Fibroblast of lung (primary cell): ENCODE results near the gene TREH. TPM values are rescaled to one million over a fixed set of nuclear protein-coding genes. Genes with fewer than 3 reads are reported as not detected.

ENCODE experiments used
- DNase-seq, 2 donors: peaks; one replicate each; pipeline versions ENCODE4 v3.0.0 to v3.0.0-alpha.2; 2010; ENCODE audit warnings: low read depth in 2 of 2
- H2AFZ ChIP-seq: 2 replicates; pipeline ENCODE4 v1.5.1; 2012; ENCODE audit warnings: low read length, control low read depth, inconsistent platforms
- H3K27ac ChIP-seq: 2 replicates; pipeline ENCODE4 v1.5.1; 2011; ENCODE audit warnings: low read length, control low read depth; ENCODE audit not compliant: insufficient read depth
- H3K27me3 ChIP-seq: 2 replicates; pipeline ENCODE4 v1.5.1; 2011; ENCODE audit warnings: mild to moderate bottlenecking, low read length; ENCODE audit not compliant: control insufficient read depth, insufficient read depth
- H3K36me3 ChIP-seq: 2 replicates; pipeline ENCODE4 v1.5.1; 2011; ENCODE audit warnings: low read length; ENCODE audit not compliant: control insufficient read depth, insufficient read depth
- H3K4me1 ChIP-seq: 2 replicates; pipeline ENCODE4 v1.5.1; 2011; ENCODE audit warnings: low read length; ENCODE audit not compliant: control insufficient read depth, insufficient read depth; ENCODE audit errors: extremely low read depth
- H3K4me2 ChIP-seq: 2 replicates; pipeline ENCODE4 v1.5.1; 2011; ENCODE audit warnings: low read length, control low read depth; ENCODE audit not compliant: insufficient read depth; ENCODE audit errors: extremely low read depth
- H3K4me3 ChIP-seq, 4 experiments: fragments of 200-600 bp in 1 of 4; sonication (generic) in 1 of 4; replicated peaks in 1 of 4; 2 replicates each; pipeline ENCODE4 v1.5.1; 2011 to 2016; ENCODE audit warnings: low read length in 4 of 4, low read depth in 3 of 4, mild to moderate bottlenecking in 3 of 4, control low read depth in 2 of 4, inconsistent platforms in 1 of 4, mixed read lengths in 1 of 4; ENCODE audit not compliant: insufficient read depth in 1 of 4; ENCODE audit errors: control extremely low read depth in 1 of 4
- H3K79me2 ChIP-seq: 2 replicates; pipeline ENCODE4 v1.5.1; 2012; ENCODE audit warnings: mild to moderate bottlenecking, low read length, inconsistent platforms; ENCODE audit not compliant: control insufficient read depth, insufficient read depth
- H3K9ac ChIP-seq: 2 replicates; pipeline ENCODE4 v1.5.1; 2011; ENCODE audit warnings: mild to moderate bottlenecking, low read length, control low read depth; ENCODE audit not compliant: insufficient read depth
- H3K9me3 ChIP-seq: 2 replicates; pipeline ENCODE4 v1.5.1; 2012; ENCODE audit warnings: low read depth, low read length; ENCODE audit not compliant: control insufficient read depth, insufficient read depth
- H4K20me1 ChIP-seq: 2 replicates; pipeline ENCODE4 v1.5.1; 2011; ENCODE audit warnings: low read length; ENCODE audit not compliant: control insufficient read depth, insufficient read depth; ENCODE audit errors: extremely low read depth
- EZH2 ChIP-seq: IDR thresholded peaks from 2 replicates; pipeline ENCODE4 v1.5.1; 2012; ENCODE audit warnings: low read length, control low read depth, mild to moderate bottlenecking; ENCODE audit errors: missing control alignments
- polyA plus RNA-seq, 2 donors: library from polyadenylated mRNA; depleted of rRNA in 1 of 2; stranded (reverse) in 1 of 2; unstranded in 1 of 2; fragments of >200 nt; gene quantifications; 2 replicates each; pipeline ENCODE4 v1.2.1, GENCODE V29; 2011 to 2012; ENCODE audit warnings: missing spikeins in 1 of 2
- total RNA-seq: library from RNA; depleted of rRNA; stranded (reverse); fragments of >200 nt; gene quantifications from 2 replicates; pipeline ENCODE4 v1.2.1, GENCODE V29; 2014
- TF ChIP-seq, protein P1 (sequence below), 2 donors: IDR thresholded peaks in 1 of 2; conservative IDR thresholded peaks in 1 of 2; 1 replicate in 1 of 2; 2 replicates in 1 of 2; pipeline ENCODE4 v1.5.1; 2011 to 2012; ENCODE audit warnings: low read length in 2 of 2, control low read depth in 1 of 2, inconsistent platforms in 1 of 2, low read depth in 1 of 2, mild to moderate bottlenecking in 1 of 2

Gene TREH
- total and polyA plus RNA-seq, 2 donors (not counting 1 experiment from before 2014, with no cell fraction given): not detected

- Histone ChIP-seq H3K9me3 (no peaks in the 10 kb centered on the region), H3K36me3 (peaks cover 47% of the 10 kb centered on the region), H3K4me2 (no peak overlapping the region), H2AFZ (no peak overlapping the region), H4K20me1 (no peaks in the 10 kb centered on the region), H3K9ac (no peak overlapping the region), H3K27me3 (no peaks in the 10 kb centered on the region), H3K4me3 (no peak overlapping the region), H3K4me1 (peaks cover 35% of the 10 kb centered on the region), H3K27ac (peak overlapping the region; percentile 10), H3K79me2 (no peaks in the 10 kb centered on the region)
- TF ChIP-seq EZH2: no peak
- TF ChIP-seq, protein P1, sequence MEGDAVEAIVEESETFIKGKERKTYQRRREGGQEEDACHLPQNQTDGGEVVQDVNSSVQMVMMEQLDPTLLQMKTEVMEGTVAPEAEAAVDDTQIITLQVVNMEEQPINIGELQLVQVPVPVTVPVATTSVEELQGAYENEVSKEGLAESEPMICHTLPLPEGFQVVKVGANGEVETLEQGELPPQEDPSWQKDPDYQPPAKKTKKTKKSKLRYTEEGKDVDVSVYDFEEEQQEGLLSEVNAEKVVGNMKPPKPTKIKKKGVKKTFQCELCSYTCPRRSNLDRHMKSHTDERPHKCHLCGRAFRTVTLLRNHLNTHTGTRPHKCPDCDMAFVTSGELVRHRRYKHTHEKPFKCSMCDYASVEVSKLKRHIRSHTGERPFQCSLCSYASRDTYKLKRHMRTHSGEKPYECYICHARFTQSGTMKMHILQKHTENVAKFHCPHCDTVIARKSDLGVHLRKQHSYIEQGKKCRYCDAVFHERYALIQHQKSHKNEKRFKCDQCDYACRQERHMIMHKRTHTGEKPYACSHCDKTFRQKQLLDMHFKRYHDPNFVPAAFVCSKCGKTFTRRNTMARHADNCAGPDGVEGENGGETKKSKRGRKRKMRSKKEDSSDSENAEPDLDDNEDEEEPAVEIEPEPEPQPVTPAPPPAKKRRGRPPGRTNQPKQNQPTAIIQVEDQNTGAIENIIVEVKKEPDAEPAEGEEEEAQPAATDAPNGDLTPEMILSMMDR (conservative IDR thresholded peaks at IDR 0.05 in 1 of 2, IDR thresholded peaks at IDR 0.05 in 1 of 2; ENCODE audit: low read depth in 1 of 2, low read length in 2 of 2): no peak
- DNase-seq: no peak
These were observed 42.7 kb downstream of the TREH start for GRCh38 chr11:118636569-118637290.

- Histone ChIP-seq H4K20me1 (no peaks in the 10 kb centered on the region), H3K4me1 (peaks cover 35% of the 10 kb centered on the region), H3K36me3 (peaks cover 48% of the 10 kb centered on the region), H3K4me3 (no peak overlapping the region), H3K27me3 (no peaks in the 10 kb centered on the region), H3K27ac (no peak overlapping the region), H3K4me2 (no peak overlapping the region), H3K9me3 (no peaks in the 10 kb centered on the region), H3K9ac (no peak overlapping the region), H2AFZ (no peak overlapping the region), H3K79me2 (no peaks in the 10 kb centered on the region)
- no peak for DNase-seq
- TF ChIP-seq EZH2: no peak
- TF ChIP-seq, protein P1 (conservative IDR thresholded peaks at IDR 0.05 in 1 of 2, IDR thresholded peaks at IDR 0.05 in 1 of 2; ENCODE audit: low read depth in 1 of 2, low read length in 2 of 2): no peak
These were observed 43.8 kb downstream of the TREH start for GRCh38 chr11:118635642-118636041.

- Histone ChIP-seq H3K36me3 (peaks cover 47% of the 10 kb centered on the region), H4K20me1 (no peaks in the 10 kb centered on the region), H3K4me2 (no peak overlapping the region)
These were observed 44.2 kb downstream of the TREH start for GRCh38 chr11:118635237-118635591.

More at GRCh38 chr11:118635237-118635591, 44.2 kb downstream of the TREH start:
- Histone ChIP-seq H3K4me3 (no peak overlapping the region), H2AFZ (no peak overlapping the region), H3K9me3 (no peaks in the 10 kb centered on the region), H3K4me1 (peaks cover 35% of the 10 kb centered on the region), H3K9ac (no peak overlapping the region), H3K79me2 (peaks cover 2% of the 10 kb centered on the region), H3K27me3 (no peaks in the 10 kb centered on the region), H3K27ac (peak overlapping the region; percentile 65)
- no peak for DNase-seq
- TF ChIP-seq EZH2: no peak
- TF ChIP-seq, protein P1 (conservative IDR thresholded peaks at IDR 0.05 in 1 of 2, IDR thresholded peaks at IDR 0.05 in 1 of 2; ENCODE audit: low read depth in 1 of 2, low read length in 2 of 2): no peak
